KBM-7 (cell line): ENCODE measurements around the gene QKI.

ENCODE experiments used
- DNase-seq: peaks from one replicate; pipeline ENCODE4 v3.0.0-alpha.2; 2015
- in situ Hi-C: fragments of 300-500 bp; cut with MboI; formaldehyde crosslinking; loops from 2 replicates; pipeline ENCODE4 v1.14.3; 2020; ENCODE audit warnings: low sequenced_read_pairs, low pct_unique_long_range_greater_than_20kb, mixed read lengths

Gene QKI

DNA sequence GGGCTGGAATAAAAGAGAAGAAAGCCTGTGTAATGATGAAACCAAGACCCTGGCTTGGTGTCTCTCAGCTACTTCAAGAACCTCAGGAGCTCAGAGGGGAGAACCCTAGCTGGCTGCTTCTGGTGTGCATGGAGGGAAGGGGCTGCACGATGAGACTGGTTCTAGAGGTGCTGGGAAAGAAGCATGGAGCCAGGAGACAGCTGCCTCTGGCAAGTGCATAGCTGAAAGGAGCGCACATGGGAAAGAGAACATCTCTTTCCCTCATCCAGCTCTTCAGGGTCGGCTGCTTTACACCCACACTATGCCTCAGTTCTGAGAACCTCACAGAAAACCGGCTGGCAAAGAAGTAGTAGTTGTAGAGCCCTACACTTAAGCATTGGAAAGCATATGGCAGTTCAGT lies 139.5 kb downstream of the QKI start:
- in situ Hi-C loops, result no loop called here
- no peak for DNase-seq

- peak; percentile 69 for DNase-seq
Measured at GRCh38 chr6:163554663-163555062, 140.1 kb downstream of the QKI start.

DNA sequence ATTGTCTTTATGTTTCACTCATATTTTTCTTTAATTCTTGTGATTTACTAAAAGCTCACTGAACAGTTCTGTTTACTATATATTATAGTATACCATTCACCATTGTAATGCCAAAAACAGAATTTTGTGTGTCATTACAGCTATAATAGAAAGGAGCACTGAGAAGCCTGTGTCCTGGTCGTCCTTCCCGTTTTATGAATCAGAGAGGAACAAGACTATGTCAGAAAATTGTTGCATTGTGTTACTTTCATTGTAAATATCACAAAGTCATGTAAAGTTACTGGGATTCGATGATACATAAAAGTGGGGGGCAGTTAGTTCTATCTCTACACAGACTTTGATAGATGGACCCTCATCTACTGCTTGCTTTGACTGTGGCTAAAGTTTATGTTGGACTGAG lies 145.1 kb downstream of the QKI start:
- in situ Hi-C loops, result no loop called here
- no peak for DNase-seq

More at GRCh38 chr6:163554663-163555062, 140.1 kb downstream of the QKI start:
- in situ Hi-C loops, result no loop called here

DNA sequence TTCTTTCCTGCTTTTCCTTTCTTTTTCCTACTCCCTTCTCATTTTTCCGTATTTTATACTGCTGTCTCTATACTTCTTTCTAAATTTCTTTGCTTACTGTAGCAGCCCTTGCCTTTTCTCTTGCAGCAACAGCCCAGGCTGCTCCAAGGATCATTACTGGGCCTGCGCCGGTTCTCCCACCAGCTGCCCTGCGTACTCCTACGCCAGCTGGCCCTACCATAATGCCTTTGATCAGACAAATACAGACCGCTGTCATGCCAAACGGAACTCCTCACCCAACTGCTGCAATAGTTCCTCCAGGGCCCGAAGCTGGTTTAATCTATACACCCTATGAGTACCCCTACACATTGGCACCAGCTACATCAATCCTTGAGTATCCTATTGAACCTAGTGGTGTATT lies 148.8 kb downstream of the QKI start:
- no peak for DNase-seq
- in situ Hi-C loops, result no loop called here

DNA sequence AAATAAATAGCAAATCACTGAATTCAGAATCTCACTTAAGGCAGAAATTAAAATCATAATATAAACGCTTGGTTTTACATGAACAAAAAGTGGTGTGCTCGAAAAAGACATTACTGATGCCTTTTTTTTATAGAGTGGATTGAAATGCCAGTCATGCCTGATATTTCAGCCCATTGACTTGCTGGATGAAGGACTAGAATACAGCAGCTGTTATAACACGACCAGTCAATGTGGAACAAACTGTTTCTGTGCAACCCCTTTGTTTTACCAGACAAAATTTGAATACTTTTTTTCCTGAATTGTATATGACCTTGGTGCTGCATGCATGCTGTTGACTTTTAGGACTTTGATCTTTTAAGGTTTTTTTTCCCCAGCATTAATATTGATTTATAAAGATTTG lies 150.0 kb downstream of the QKI start:
- no peak for DNase-seq
- in situ Hi-C loops, result no loop called here

DNA sequence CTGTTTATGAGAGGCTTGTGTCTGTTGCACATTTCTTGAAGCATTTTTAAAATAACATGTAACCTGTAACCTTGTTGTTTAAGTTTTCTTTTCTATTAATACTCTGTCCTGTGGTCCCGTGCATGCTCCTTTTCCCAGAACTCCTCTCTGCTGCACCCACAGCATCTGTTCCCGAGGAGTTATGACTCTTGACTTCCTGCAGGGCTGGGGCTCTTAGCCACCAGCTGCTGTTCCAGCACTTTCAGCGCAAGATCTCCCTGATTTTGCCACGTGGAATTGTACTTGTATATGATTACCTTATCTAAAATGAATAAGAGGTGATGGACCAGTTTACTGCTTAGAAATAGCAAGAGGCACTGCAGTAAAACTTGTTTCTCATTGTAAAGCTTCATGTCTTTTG lies 150.6 kb downstream of the QKI start:
- no peak for DNase-seq
- in situ Hi-C loops, result no loop called here

DNA sequence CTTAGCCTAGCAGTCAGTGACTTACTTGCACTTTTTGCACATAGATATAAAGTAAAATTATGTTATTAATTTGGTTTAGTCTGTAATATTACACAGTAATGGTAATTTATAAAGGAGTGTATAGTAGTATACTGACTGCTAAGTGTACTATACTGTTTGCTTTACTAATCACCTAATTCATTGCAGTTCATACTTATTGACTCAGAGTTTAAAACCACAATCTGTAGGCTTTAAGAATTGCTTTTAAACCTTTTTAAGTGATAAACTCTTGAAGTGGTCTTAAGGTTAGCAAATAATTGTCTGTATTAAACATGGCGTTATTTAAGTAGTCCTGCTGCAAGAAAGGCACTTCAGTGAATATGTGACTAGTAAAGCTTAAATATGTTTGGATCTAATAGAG lies 151.5 kb downstream of the QKI start:
- no peak for DNase-seq
- in situ Hi-C loops, result no loop called here

DNA sequence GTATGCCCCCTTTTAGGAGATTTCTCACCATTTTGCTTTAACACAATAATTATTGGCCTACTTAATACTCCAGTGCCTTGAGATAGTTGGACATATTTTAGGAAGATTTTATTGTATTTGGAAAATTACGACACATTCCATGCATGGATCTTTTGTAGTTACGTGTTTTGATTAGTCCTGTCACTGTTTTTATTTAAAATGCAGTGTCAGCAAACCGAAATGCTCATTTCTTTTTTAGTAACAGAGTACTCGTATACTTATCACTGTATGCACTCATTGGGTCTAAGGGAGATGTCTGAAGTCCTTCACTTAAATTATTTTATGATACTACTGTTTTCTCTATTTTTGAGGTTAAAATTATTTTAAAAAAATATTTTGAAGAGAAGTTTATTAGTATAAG lies 153.8 kb downstream of the QKI start:
- no peak for DNase-seq
- in situ Hi-C loops, result no loop called here

DNA sequence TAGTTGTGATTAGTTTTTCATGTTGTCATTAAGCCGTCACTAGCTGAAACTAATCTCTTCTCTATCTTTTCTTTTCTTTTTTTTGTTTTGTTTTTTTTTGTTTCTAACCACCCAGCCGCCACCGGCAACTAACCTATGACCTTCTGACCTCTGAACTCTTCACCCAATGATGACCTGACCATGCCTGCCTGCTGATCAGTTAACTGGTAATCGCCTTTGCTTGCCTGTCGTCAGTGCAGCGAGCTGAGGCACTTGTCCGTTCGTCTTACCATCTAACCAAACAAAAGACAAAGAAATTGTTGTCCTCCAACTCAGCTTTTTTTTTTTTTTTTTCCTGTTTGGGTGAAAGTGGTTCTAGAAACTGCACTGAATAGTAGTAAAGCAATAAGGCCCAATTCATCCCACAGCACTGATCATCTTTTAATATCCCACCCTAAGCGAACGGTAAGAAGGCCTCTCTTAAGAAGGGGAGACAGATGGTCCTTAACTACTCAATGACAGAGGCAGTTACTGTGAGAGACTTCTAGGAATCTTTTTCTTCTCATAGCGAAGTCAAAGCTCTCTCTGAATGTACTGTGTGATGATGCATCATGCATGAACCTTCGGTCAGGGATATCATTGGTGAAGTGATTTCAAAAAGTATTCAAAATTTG lies 156.2 kb downstream of the QKI start:
- no peak for DNase-seq

GRCh38 chr6:163571730-163572129 lies 157.2 kb downstream of the QKI start:
- no peak for DNase-seq
- in situ Hi-C loops, result no loop called here

More for the DNA sequence above, 156.2 kb downstream of the QKI start:
- in situ Hi-C loops, result no loop called here

DNA sequence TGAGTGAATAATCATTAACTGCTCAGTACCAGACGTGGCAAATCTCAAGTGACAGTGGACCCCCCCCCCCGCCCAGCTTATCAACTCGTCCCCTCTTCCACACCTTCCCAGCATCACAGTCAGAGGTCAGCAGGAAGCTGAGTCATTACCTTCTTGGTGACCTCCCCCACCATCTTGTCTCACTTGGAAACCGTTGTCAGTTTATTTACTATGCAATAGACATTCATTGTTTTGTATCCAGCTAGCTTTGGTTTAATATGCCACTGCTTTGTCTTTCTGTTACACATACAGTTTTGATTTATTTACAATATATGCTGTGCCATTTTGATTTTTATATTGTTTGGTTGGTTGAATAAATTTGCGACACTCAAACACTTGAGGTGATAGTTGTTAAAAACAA lies 158.1 kb downstream of the QKI start:
- DNase-seq, result no peak

DNA sequence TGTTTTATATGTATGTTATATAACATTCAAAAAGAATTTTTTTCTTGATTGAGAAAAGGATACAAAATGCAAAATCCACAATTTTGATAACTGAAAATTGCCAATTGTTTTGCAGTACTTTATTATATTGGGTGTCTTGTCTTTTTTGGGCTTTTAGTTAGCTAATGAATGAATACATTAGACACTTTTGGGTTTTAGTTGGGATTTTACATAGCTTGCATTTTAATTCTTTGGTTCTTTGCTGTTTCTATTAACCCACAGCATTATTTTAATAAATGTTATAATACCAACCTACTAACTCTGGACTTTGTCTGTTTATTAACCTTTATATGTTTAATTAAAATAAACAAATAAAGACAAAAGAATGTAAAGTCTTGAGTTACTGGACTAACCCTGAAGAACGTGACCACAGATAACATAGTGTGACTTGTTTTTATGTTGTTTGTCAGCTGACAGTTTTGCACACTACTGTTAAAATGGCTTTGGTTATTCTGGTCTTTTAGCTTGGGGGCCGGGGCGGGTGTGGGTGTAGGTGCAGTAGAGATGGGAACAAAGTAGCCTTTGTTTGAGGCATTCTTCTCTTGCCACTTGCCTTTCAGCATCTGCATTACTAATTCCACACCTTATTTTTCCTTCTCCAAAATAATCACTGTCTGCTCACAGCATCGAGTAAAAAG lies 159.1 kb downstream of the QKI start:
- in situ Hi-C loops, result no loop called here
- DNase-seq, result no peak

More for the DNA sequence above, 158.1 kb downstream of the QKI start:
- in situ Hi-C loops, result no loop called here

- no peak for DNase-seq
Measured at GRCh38 chr6:163576114-163576513, 161.6 kb downstream of the QKI start.

GRCh38 chr6:163577404-163577803 lies 162.9 kb downstream of the QKI start:
- in situ Hi-C loops, result no loop called here
- no peak for DNase-seq

More at GRCh38 chr6:163576114-163576513, 161.6 kb downstream of the QKI start:
- in situ Hi-C loops, result no loop called here

GRCh38 chr6:163579111-163579879 lies 164.8 kb downstream of the QKI start:
- DNase-seq, result peak; percentile 3
- in situ Hi-C loops, result no loop called here

DNA sequence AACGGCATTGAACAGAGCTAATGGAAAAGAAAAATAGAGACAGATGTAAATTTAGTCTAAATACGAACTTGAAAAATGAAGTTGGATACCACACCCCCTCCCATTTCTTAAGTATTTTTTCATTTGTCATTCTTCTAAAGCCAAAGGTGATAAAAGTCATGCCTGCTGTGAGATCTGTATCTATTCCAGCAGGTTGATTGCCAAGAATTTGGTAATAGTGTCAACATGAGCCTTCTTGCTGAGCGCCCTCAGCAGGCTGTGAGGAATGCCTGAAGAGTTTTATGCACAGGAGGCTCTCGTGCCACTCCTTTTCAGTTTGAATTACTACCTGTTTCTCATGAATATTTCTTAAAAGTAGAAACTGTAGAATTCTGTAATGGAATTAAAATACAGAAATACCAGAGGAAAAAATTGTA lies 165.4 kb downstream of the QKI start:
- in situ Hi-C loops, result no loop called here
- peak; percentile 5 for DNase-seq

- in situ Hi-C loops, result no loop called here
- no peak for DNase-seq
Measured at GRCh38 chr6:163580311-163581030, 166.0 kb downstream of the QKI start.

DNA sequence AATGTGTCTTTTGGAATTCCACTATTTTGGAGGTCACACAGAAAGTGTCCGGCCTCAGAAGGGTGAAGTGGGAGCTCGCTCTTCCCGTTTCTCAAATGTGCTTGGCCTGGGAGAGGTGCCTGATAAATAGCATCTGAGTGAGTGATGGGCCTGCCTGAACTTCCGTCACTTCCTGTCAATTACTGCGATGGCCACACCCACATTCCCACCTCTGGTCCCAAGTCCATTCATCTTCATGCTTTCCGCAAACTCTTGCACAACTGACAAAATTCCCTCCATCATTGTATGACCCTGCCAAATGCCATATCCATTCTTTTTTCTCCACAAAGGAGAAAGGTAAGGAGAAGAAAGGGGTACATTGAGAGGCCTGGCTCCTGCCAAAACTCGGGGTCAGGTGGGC lies 169.0 kb downstream of the QKI start:
- in situ Hi-C loops, result no loop called here
- no peak for DNase-seq

- peak; percentile 49 for DNase-seq
Measured at GRCh38 chr6:163585932-163586437, 171.5 kb downstream of the QKI start.

More at GRCh38 chr6:163585932-163586437, 171.5 kb downstream of the QKI start:
- in situ Hi-C loops, result no loop called here
